ENCODE data around the gene DBX1.

DBX1 gene, protein sequence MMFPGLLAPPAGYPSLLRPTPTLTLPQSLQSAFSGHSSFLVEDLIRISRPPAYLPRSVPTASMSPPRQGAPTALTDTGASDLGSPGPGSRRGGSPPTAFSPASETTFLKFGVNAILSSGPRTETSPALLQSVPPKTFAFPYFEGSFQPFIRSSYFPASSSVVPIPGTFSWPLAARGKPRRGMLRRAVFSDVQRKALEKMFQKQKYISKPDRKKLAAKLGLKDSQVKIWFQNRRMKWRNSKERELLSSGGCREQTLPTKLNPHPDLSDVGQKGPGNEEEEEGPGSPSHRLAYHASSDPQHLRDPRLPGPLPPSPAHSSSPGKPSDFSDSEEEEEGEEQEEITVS

GRCh38 chr11:20160425-20161229 lies at the start of gene DBX1:
Gene DBX1, minus strand, starts transcription at chr11:20160475. Its CDS starts 151 bp downstream, at chr11:20160324.
- TF ChIP-seq, protein P1, sequence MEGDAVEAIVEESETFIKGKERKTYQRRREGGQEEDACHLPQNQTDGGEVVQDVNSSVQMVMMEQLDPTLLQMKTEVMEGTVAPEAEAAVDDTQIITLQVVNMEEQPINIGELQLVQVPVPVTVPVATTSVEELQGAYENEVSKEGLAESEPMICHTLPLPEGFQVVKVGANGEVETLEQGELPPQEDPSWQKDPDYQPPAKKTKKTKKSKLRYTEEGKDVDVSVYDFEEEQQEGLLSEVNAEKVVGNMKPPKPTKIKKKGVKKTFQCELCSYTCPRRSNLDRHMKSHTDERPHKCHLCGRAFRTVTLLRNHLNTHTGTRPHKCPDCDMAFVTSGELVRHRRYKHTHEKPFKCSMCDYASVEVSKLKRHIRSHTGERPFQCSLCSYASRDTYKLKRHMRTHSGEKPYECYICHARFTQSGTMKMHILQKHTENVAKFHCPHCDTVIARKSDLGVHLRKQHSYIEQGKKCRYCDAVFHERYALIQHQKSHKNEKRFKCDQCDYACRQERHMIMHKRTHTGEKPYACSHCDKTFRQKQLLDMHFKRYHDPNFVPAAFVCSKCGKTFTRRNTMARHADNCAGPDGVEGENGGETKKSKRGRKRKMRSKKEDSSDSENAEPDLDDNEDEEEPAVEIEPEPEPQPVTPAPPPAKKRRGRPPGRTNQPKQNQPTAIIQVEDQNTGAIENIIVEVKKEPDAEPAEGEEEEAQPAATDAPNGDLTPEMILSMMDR (IDR thresholded peaks at IDR 0.05; ENCODE audit: low read length, missing control alignments): no peak
- DNase-seq (ENCODE audit: low read depth): no peak
- H3K4me3 ChIP-seq (replicated peaks; ENCODE audit: low read depth, low read length): no peak within 1 kb of the TSS

GRCh38 chr11:20208622-20209111 lies 48.4 kb upstream of the DBX1 start:
- H3K4me3 ChIP-seq (replicated peaks; ENCODE audit: low read depth, low read length): no peak overlapping the region
- TF ChIP-seq, protein P1 (IDR thresholded peaks at IDR 0.05; ENCODE audit: low read length, missing control alignments): no peak
- DNase-seq (ENCODE audit: low read depth): no peak

DNA sequence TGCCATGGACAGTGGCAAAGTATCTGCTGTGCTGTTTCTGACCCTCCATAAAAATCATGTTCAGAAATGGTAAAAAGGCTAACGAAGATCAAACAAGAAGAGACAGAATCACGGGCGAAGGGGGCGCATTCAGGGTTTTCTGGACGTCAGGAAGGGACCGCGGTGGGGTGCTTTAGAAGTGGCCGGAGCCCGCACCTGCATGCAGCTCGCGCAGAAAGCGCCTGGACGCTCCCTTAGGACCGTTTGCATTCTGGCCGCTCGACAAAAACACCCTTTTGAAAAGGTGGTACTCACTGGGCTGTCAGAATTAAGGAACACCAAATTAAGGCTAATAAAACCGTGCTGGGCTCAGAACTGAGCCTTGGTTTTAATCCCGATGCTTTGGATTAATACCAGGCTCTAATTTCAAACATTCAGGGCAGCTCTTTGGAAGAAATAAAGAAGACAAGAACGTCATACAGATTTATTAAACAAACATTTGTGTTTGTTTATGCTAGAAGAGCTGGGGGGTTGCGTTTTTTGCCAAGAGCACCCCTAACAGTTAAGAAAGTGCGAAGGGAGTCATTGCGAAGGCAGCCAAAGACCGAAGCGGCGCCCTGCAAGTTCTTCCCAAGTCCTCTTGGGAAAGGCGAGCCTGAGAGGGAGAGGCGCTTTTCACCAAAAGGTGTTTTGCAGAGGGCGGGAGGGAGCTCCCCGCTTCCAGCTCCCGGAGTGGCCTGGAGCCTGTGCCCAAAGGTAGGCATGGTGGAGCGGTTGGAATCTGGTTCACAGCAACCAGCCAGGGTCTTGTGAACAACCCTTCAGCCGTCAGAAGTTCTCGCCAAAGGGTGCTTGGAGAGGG lies 47.7 kb upstream of the DBX1 start:
- no peak overlapping the region for H3K4me3 ChIP-seq (replicated peaks; ENCODE audit: low read depth, low read length)
- TF ChIP-seq, protein P1 (IDR thresholded peaks at IDR 0.05; ENCODE audit: low read length, missing control alignments): no peak
- no peak for DNase-seq (ENCODE audit: low read depth)

DNA sequence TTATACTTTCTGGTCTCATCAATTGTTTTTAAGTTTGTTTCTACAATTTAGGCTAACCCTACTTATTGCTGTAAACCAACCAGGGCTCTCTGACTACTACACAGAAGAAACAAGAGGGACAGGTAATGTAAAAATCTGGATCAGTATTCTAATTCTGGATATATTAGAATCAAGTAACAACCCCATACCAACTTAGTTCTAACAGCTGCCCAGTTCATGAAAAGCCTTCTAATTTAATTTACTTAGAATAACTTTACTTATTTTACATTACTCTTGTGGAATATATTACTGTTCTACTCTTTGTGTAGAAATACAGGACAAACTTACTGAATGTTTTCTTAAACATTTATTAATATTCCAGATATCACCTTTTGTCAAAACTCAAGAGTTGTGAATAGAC lies 45.5 kb upstream of the DBX1 start:
- TF ChIP-seq, protein P1 (IDR thresholded peaks at IDR 0.05; ENCODE audit: low read length, missing control alignments): no peak
- H3K4me3 ChIP-seq (replicated peaks; ENCODE audit: low read depth, low read length): no peak overlapping the region
- no peak for DNase-seq (ENCODE audit: low read depth)

GRCh38 chr11:20204681-20205080 lies 44.4 kb upstream of the DBX1 start:
- no peak overlapping the region for H3K4me3 ChIP-seq (replicated peaks; ENCODE audit: low read depth, low read length)
- no peak for DNase-seq (ENCODE audit: low read depth)
- TF ChIP-seq, protein P1 (IDR thresholded peaks at IDR 0.05; ENCODE audit: low read length, missing control alignments): no peak

GRCh38 chr11:20203831-20204230 lies 43.6 kb upstream of the DBX1 start:
- no peak for DNase-seq (ENCODE audit: low read depth)
- no peak overlapping the region for H3K4me3 ChIP-seq (replicated peaks; ENCODE audit: low read depth, low read length)
- TF ChIP-seq, protein P1 (IDR thresholded peaks at IDR 0.05; ENCODE audit: low read length, missing control alignments): no peak

All from fibroblast of pulmonary artery (primary cell).